Suprapubic skin (tissue), 4 donors: ENCODE data around the gene NR3C1. TPM values are rescaled to one million over a fixed set of nuclear protein-coding genes. Genes with fewer than 3 reads are reported as not detected.

Experiments used
- DNase-seq, 2 donors: peaks; one replicate each; pipeline ENCODE4 v3.0.0-alpha.2; 2019; ENCODE audit warnings: low spot score in 2 of 2
- H3K27ac ChIP-seq: fragments of 200-600 bp; sonication (generic); one replicate; pipeline ENCODE4 v1.5.1; 2019
- H3K27me3 ChIP-seq: fragments of 200-600 bp; sonication (generic); one replicate; pipeline ENCODE4 v1.5.1; 2019
- H3K36me3 ChIP-seq: fragments of 200-600 bp; sonication (generic); one replicate; pipeline ENCODE4 v1.5.1; 2019
- H3K4me1 ChIP-seq: fragments of 200-600 bp; sonication (generic); one replicate; pipeline ENCODE4 v1.5.1; 2019
- H3K4me3 ChIP-seq: fragments of 200-600 bp; sonication (generic); one replicate; pipeline ENCODE4 v1.5.1; 2019; ENCODE audit warnings: mild to moderate bottlenecking
- H3K9me3 ChIP-seq: fragments of 200-600 bp; sonication (generic); one replicate; pipeline ENCODE4 v1.5.1; 2019
- CTCF ChIP-seq, 2 donors: fragments of 200-600 bp in 1 of 2; fragments of 450-650 bp in 1 of 2; sonication (generic) in 1 of 2; IDR thresholded peaks; one replicate each; pipeline ENCODE4 v1.5.1; 2016 to 2019; ENCODE audit warnings: antibody characterized with exemption in 2 of 2, mild to moderate bottlenecking in 1 of 2, moderate library complexity in 1 of 2
- EP300 ChIP-seq: sonication (generic); formaldehyde crosslinking; IDR thresholded peaks from one replicate; pipeline ENCODE4 v1.6.1; 2017; ENCODE audit warnings: antibody characterized with exemption
- POLR2A ChIP-seq, 2 donors: fragments of 450-650 bp; IDR thresholded peaks; one replicate each; pipeline ENCODE4 v1.6.1; 2017; ENCODE audit warnings: antibody characterized with exemption in 2 of 2, mild to moderate bottlenecking in 2 of 2, moderate library complexity in 2 of 2
- POLR2AphosphoS5 ChIP-seq, 3 donors: sonication (generic); formaldehyde crosslinking; IDR thresholded peaks; one replicate each; pipeline ENCODE4 v1.6.1; 2017; ENCODE audit warnings: antibody characterized with exemption in 3 of 3
- WGBS: methylation state at CpG from one replicate; pipeline ENCODE4 v1.1.5; 2018; 5-methylcytosine and 5-hydroxymethylcytosine counted together
- total RNA-seq, 4 donors: library from RNA; depleted of rRNA; stranded (reverse); fragments of >200 nt; gene quantifications; one replicate each; pipeline ENCODE4 v1.1.0, GENCODE V29; 2016

NR3C1 gene
- total RNA-seq, 4 donors from 2014 or later: 50.4 to 68.8 (median 56.5) TPM

- Histone ChIP-seq H3K4me3 (no peak overlapping the region), H3K27me3 (no peaks in the 10 kb centered on the region), H3K4me1 (peaks cover 57% of the 10 kb centered on the region), H3K27ac (no peak overlapping the region), H3K36me3 (no peaks in the 10 kb centered on the region), H3K9me3 (no peaks in the 10 kb centered on the region)
- no peak for DNase-seq
- WGBS: 58% methylated on average over 4 of the region's 4 CpGs
- TF ChIP-seq CTCF (IDR thresholded peaks at IDR 0.05) (no peak), POLR2A (IDR thresholded peaks at IDR 0.05) (no peak), POLR2AphosphoS5 (IDR thresholded peaks at IDR 0.05) (no peak), EP300 (no peak)
Measured at GRCh38 chr5:143356855-143357583, 46.5 kb downstream of the NR3C1 start.

- TF ChIP-seq POLR2AphosphoS5 (IDR thresholded peaks at IDR 0.05) (peak in 1 of 3 donors; percentile 7), EP300 (no peak), CTCF (IDR thresholded peaks at IDR 0.05) (no peak)
- H3K9me3 ChIP-seq: no peaks in the 10 kb centered on the region
- peak overlapping the region; percentile 48 for H3K27ac ChIP-seq
- H3K27me3 ChIP-seq: no peaks in the 10 kb centered on the region
- H3K4me1 ChIP-seq: peaks cover 57% of the 10 kb centered on the region
- peak; percentile 81 to 84 for DNase-seq
- H3K36me3 ChIP-seq: no peaks in the 10 kb centered on the region
- no peak overlapping the region for H3K4me3 ChIP-seq
Measured at GRCh38 chr5:143355710-143356109, 47.8 kb downstream of the NR3C1 start.

GRCh38 chr5:143354025-143354424, 49.5 kb downstream of the NR3C1 start:
- WGBS: 26% methylated on average over 3 of the region's 3 CpGs
- H3K4me3 ChIP-seq: no peak overlapping the region
- H3K9me3 ChIP-seq: no peaks in the 10 kb centered on the region
- peaks cover 70% of the 10 kb centered on the region for H3K4me1 ChIP-seq
- H3K36me3 ChIP-seq: no peaks in the 10 kb centered on the region
- H3K27me3 ChIP-seq: no peaks in the 10 kb centered on the region
- DNase-seq: no peak
- TF ChIP-seq EP300 (no peak), POLR2A (IDR thresholded peaks at IDR 0.05) (no peak), CTCF (IDR thresholded peaks at IDR 0.05) (no peak), POLR2AphosphoS5 (IDR thresholded peaks at IDR 0.05) (no peak)
- H3K27ac ChIP-seq: no peak overlapping the region

GRCh38 chr5:143352691-143353090, 50.8 kb downstream of the NR3C1 start:
- Histone ChIP-seq H3K4me3 (no peak overlapping the region), H3K36me3 (no peaks in the 10 kb centered on the region), H3K9me3 (no peaks in the 10 kb centered on the region), H3K27ac (no peak overlapping the region), H3K27me3 (no peaks in the 10 kb centered on the region), H3K4me1 (peaks cover 81% of the 10 kb centered on the region)
- 28% methylated on average over 1 of the region's 1 CpG for WGBS
- TF ChIP-seq POLR2A (IDR thresholded peaks at IDR 0.05) (no peak), POLR2AphosphoS5 (IDR thresholded peaks at IDR 0.05) (no peak), CTCF (IDR thresholded peaks at IDR 0.05) (no peak), EP300 (no peak)
- no peak for DNase-seq

GRCh38 chr5:143350751-143351602, 52.5 kb downstream of the NR3C1 start:
- H3K27ac ChIP-seq: peak overlapping the region; percentile 6
- WGBS: 46% methylated on average over 3 of the region's 3 CpGs
- H3K9me3 ChIP-seq: no peaks in the 10 kb centered on the region
- no peak for DNase-seq
- peaks cover 83% of the 10 kb centered on the region for H3K4me1 ChIP-seq
- H3K36me3 ChIP-seq: no peaks in the 10 kb centered on the region
- H3K4me3 ChIP-seq: no peak overlapping the region
- no peaks in the 10 kb centered on the region for H3K27me3 ChIP-seq
- TF ChIP-seq POLR2AphosphoS5 (IDR thresholded peaks at IDR 0.05) (no peak), CTCF (IDR thresholded peaks at IDR 0.05) (no peak), POLR2A (IDR thresholded peaks at IDR 0.05) (no peak), EP300 (no peak)
